GM12872 (cell line): Measurements from ENCODE around the gene ADARB2.

Source experiments
- CTCF ChIP-seq: IDR thresholded peaks from 3 replicates; pipeline ENCODE4 v1.5.1; 2011; ENCODE audit warnings: low read depth, mild to moderate bottlenecking, low read length, moderate library complexity; ENCODE audit not compliant: insufficient read depth

The ADARB2 gene

GRCh38 chr10:1744524-1744923 is 7.2 kb upstream of the ADARB2 start:
- TF ChIP-seq CTCF = no peak

- no peak for TF ChIP-seq CTCF
Measured at GRCh38 chr10:1743141-1743540, 5.8 kb upstream of the ADARB2 start.

GRCh38 chr10:1741450-1741849 is 4.1 kb upstream of the ADARB2 start:
- TF ChIP-seq CTCF = no peak

- TF ChIP-seq CTCF = no peak
Measured at GRCh38 chr10:1739751-1740150, 2.4 kb upstream of the ADARB2 start.

- TF ChIP-seq CTCF = no peak
Measured at GRCh38 chr10:1738950-1739349, 1.6 kb upstream of the ADARB2 start.

GRCh38 chr10:1736972-1737221 is 428 bp downstream of the ADARB2 start:
- no peak for TF ChIP-seq CTCF

GRCh38 chr10:1736144-1736971 is 967 bp downstream of the ADARB2 start:
- no peak for TF ChIP-seq CTCF
